HG03575 (cell line): ENCODE data around the gene GCM1.

Experiments used
- ATAC-seq: cut with Tn5 transposase; IDR thresholded peaks from one replicate; pipeline ENCODE4 v1.9.1; 2021; ENCODE audit not compliant: unreplicated experiment, insufficient number of reproducible peaks, low FRiP score; ENCODE audit errors: extremely low read depth

The GCM1 gene

GRCh38 chr6:53113742-53114141 lies 34.9 kb downstream of the GCM1 start:
- ATAC-seq = no peak

- ATAC-seq = no peak
Observed at GRCh38 chr6:53112871-53113270, 35.8 kb downstream of the GCM1 start.

- no peak for ATAC-seq
Observed at GRCh38 chr6:53112404-53112803, 36.2 kb downstream of the GCM1 start.

GRCh38 chr6:53111865-53112264 lies 36.8 kb downstream of the GCM1 start:
- ATAC-seq = no peak

- ATAC-seq = no peak
Observed at GRCh38 chr6:53109612-53110011, 39.0 kb downstream of the GCM1 start.

GRCh38 chr6:53107091-53107490 lies 41.5 kb downstream of the GCM1 start:
- ATAC-seq = no peak

GRCh38 chr6:53104916-53105315 lies 43.7 kb downstream of the GCM1 start:
- ATAC-seq = no peak

GRCh38 chr6:53103993-53104675 lies 44.5 kb downstream of the GCM1 start:
- no peak for ATAC-seq

- ATAC-seq = no peak
Observed at GRCh38 chr6:53101006-53101405, 47.6 kb downstream of the GCM1 start.

- no peak for ATAC-seq
Observed at GRCh38 chr6:53100561-53100960, 48.1 kb downstream of the GCM1 start.

- ATAC-seq = no peak
Observed at GRCh38 chr6:53095716-53096115, 52.9 kb downstream of the GCM1 start.

- ATAC-seq = no peak
Observed at GRCh38 chr6:53095270-53095669, 53.4 kb downstream of the GCM1 start.

GRCh38 chr6:53090576-53090975 lies 58.1 kb downstream of the GCM1 start:
- ATAC-seq = no peak

GRCh38 chr6:53089948-53090347 lies 58.7 kb downstream of the GCM1 start:
- ATAC-seq = no peak

- ATAC-seq = no peak
Observed at GRCh38 chr6:53086302-53086701, 62.3 kb downstream of the GCM1 start.

GRCh38 chr6:53080813-53081212 lies 67.8 kb downstream of the GCM1 start:
- no peak for ATAC-seq
